H1 (cell line): ENCODE data around the gene PSMD5. TPM values are rescaled to one million over a fixed set of nuclear protein-coding genes. Genes with fewer than 3 reads are reported as not detected.

ENCODE experiments used
- BACH1 ChIP-seq: IDR thresholded peaks from 2 replicates; pipeline ENCODE4 v1.6.1; 2012; ENCODE audit warnings: low read length, improper control_type of control experiment
- CTCF ChIP-seq, 3 experiments: IDR thresholded peaks; 1 replicate in 2 of 3; 2 replicates in 1 of 3; pipeline versions ENCODE4 v1.5.1 to v1.6.1; 2011; ENCODE audit warnings: low read length in 3 of 3, mild to moderate bottlenecking in 3 of 3, inconsistent platforms in 2 of 3, low read depth in 1 of 3, moderate library complexity in 1 of 3; ENCODE audit not compliant: insufficient read depth in 1 of 3; ENCODE audit errors: control extremely low read depth in 1 of 3
- KDM4A ChIP-seq: IDR thresholded peaks from one replicate; pipeline ENCODE4 v1.7.1; 2012; ENCODE audit warnings: low read depth, mild to moderate bottlenecking, moderate library complexity, low read length, inconsistent platforms; ENCODE audit not compliant: severe bottlenecking
- POLR2AphosphoS5 ChIP-seq: IDR thresholded peaks from 2 replicates; pipeline ENCODE4 v1.6.1; 2011; ENCODE audit warnings: low read depth, low read length
- RXRA ChIP-seq: IDR thresholded peaks from 2 replicates; pipeline ENCODE4 v1.6.1; 2011; ENCODE audit warnings: low read depth, mild to moderate bottlenecking, low read length, moderate library complexity; ENCODE audit not compliant: insufficient read depth
- polyA plus RNA-seq, 7 experiments: library from polyadenylated mRNA; depleted of rRNA in 3 of 7; stranded (reverse) in 5 of 7; unstranded in 2 of 7; fragments of >200 nt in 5 of 7; fragments of 200-250 nt in 2 of 7; gene quantifications; 1 replicate in 5 of 7; 2 replicates in 1 of 7; 4 replicates in 1 of 7; pipeline versions ENCODE4 v1.2.1 to v1.2.3, GENCODE V29; 2011 to 2013; ENCODE audit warnings: missing spikeins in 2 of 7, mixed read lengths in 2 of 7
- total RNA-seq: library from RNA; stranded (reverse); fragmentation: NEBNext Ultra II Directional; extraction: Animal tissue kit (Norgen Biotek cat#: 25700); gene quantifications from 2 replicates; pipeline ENCODE4 v1.2.1, GENCODE V29; 2021
- TF ChIP-seq, protein P1 (sequence below): IDR thresholded peaks from 2 replicates; pipeline ENCODE4 v1.6.1; 2011; ENCODE audit warnings: low read depth, mild to moderate bottlenecking, low read length; ENCODE audit not compliant: insufficient read depth

Gene PSMD5
- total and polyA plus RNA-seq, 2 of the 8 experiments (the other 6 are each of a cell fraction or from before 2014, with no cell fraction given) = 19.2 to 30.5 TPM

DNA sequence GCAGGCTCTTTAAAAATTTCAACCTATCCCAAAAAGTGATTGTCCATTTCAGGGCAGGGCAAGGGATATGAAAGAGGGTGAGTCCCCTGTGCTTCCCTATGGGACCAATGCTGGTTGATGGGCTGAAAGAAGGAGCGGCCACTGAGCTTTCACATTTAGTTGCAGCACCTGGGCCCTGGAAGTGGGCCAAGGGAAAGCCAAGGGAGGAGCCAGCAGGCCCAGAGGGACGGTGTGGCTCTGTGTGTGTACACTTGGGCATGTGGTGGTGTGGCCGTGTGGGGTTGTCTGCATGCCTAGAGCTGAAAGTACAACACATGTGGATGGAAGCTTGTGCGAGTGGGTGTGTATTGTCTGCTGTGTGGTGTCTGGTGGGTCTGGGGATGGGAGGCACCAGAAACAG is 14.0 kb upstream of the PSMD5 start (continued):
- TF ChIP-seq RXRA (no peak), KDM4A (no peak), CTCF (IDR thresholded peaks at IDR 0.05; ENCODE audit: control extremely low read depth in 1 of 3, insufficient read depth in 1 of 3, low read depth in 1 of 3, low read length in 3 of 3) (no peak), POLR2AphosphoS5 (no peak), BACH1 (no peak)
- TF ChIP-seq, protein P1, sequence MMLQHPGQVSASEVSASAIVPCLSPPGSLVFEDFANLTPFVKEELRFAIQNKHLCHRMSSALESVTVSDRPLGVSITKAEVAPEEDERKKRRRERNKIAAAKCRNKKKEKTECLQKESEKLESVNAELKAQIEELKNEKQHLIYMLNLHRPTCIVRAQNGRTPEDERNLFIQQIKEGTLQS = no peak
